Hepatocyte (in vitro differentiated cells): Measurements from ENCODE around the gene OSCAR. TPM values are rescaled to one million over a fixed set of nuclear protein-coding genes. Genes with fewer than 3 reads are reported as not detected.

Source experiments
- DNase-seq: peaks from one replicate; pipeline ENCODE4 v3.0.0-alpha.2; 2016; ENCODE audit warnings: low spot score
- H2AFZ ChIP-seq: fragments of 200-600 bp; sonication (generic); 2 replicates; pipeline ENCODE4 v1.6.0; 2016; ENCODE audit warnings: antibody characterized with exemption, mild to moderate bottlenecking
- H3K27ac ChIP-seq: fragments of 200-600 bp; sonication (generic); 2 replicates; pipeline ENCODE4 v1.5.1; 2016; ENCODE audit warnings: mild to moderate bottlenecking
- H3K27me3 ChIP-seq: fragments of 200-600 bp; sonication (generic); 2 replicates; pipeline ENCODE4 v1.6.1; 2016
- H3K36me3 ChIP-seq: fragments of 200-600 bp; sonication (generic); replicated peaks from 2 replicates; pipeline ENCODE4 v1.5.1; 2016; ENCODE audit warnings: low read depth; ENCODE audit not compliant: insufficient read depth
- H3K4me1 ChIP-seq: fragments of 200-600 bp; sonication (generic); 2 replicates; pipeline ENCODE4 v1.5.1; 2016; ENCODE audit warnings: mild to moderate bottlenecking, moderate library complexity; ENCODE audit not compliant: insufficient read depth
- H3K4me2 ChIP-seq: fragments of 200-600 bp; sonication (generic); 2 replicates; pipeline ENCODE4 v1.6.0; 2016
- H3K4me3 ChIP-seq: fragments of 200-600 bp; sonication (generic); 2 replicates; pipeline ENCODE4 v1.5.1; 2016; ENCODE audit warnings: mild to moderate bottlenecking
- H3K79me2 ChIP-seq: fragments of 200-600 bp; sonication (generic); 2 replicates; pipeline ENCODE4 v1.6.0; 2017; ENCODE audit warnings: mild to moderate bottlenecking
- H3K9me2 ChIP-seq: fragments of 200-600 bp; sonication (generic); replicated peaks from 2 replicates; pipeline ENCODE4 v1.6.0; 2017; ENCODE audit warnings: mild to moderate bottlenecking; ENCODE audit not compliant: insufficient read depth
- H3K9me3 ChIP-seq: fragments of 200-600 bp; sonication (generic); 2 replicates; pipeline ENCODE4 v1.5.1; 2016; ENCODE audit warnings: low read depth, mild to moderate bottlenecking
- H4K20me1 ChIP-seq: fragments of 200-600 bp; sonication (generic); 2 replicates; pipeline ENCODE4 v1.6.0; 2016; ENCODE audit warnings: mild to moderate bottlenecking; ENCODE audit not compliant: insufficient read depth, poor library complexity, severe bottlenecking
- CTCF ChIP-seq: fragments of 200-600 bp; sonication (generic); IDR thresholded peaks from 2 replicates; pipeline ENCODE4 v1.5.1; 2016; ENCODE audit warnings: antibody characterized with exemption, mild to moderate bottlenecking; ENCODE audit not compliant: poor library complexity
- EZH2 ChIP-seq: fragments of 200-600 bp; sonication (generic); IDR thresholded peaks from 2 replicates; pipeline ENCODE4 v1.6.1; 2016; ENCODE audit warnings: antibody characterized with exemption, mild to moderate bottlenecking, borderline replicate concordance
- EZH2phosphoT487 ChIP-seq: fragments of 200-600 bp; sonication (generic); IDR thresholded peaks from one replicate; pipeline ENCODE4 v1.6.1; 2018; ENCODE audit warnings: antibody characterized with exemption, mild to moderate bottlenecking, low read depth, moderate library complexity; ENCODE audit not compliant: unreplicated experiment, severe bottlenecking
- WGBS: methylation state at CpG from one replicate; pipeline ENCODE4 v1.1.6; 2016; ENCODE audit warnings: low lambda C conversion rate; ENCODE audit errors: missing lambda C conversion rate; 5-methylcytosine and 5-hydroxymethylcytosine counted together
- polyA plus RNA-seq: library from polyadenylated mRNA; unstranded; fragments of >200 nt; fragmentation: Nextera tagmentation; extraction: Ambion mirVana; gene quantifications from 2 replicates; pipeline ENCODE4 v1.2.1, GENCODE V29; 2016
- total RNA-seq: library from RNA; depleted of rRNA; stranded (reverse); fragments of >200 nt; gene quantifications from 2 replicates; pipeline ENCODE4 v1.2.3, GENCODE V29; 2014

The OSCAR gene
- total and polyA plus RNA-seq, 2 experiments from 2014 or later = 0.16 TPM; not detected in 1

- DNase-seq = no peak
- Histone ChIP-seq H3K27me3 (no peaks in the 10 kb centered on the region), H3K4me1 (no peaks in the 10 kb centered on the region), H3K4me3 (no peak overlapping the region), H3K9me3 (no peaks in the 10 kb centered on the region), H3K9me2 (no peaks in the 10 kb centered on the region), H3K4me2 (no peak overlapping the region), H3K27ac (no peak overlapping the region), H3K79me2 (no peaks in the 10 kb centered on the region), H3K36me3 (no peaks in the 10 kb centered on the region), H4K20me1 (no peaks in the 10 kb centered on the region), H2AFZ (no peak overlapping the region)
- no peak for TF ChIP-seq CTCF
- no peak for TF ChIP-seq EZH2
- TF ChIP-seq EZH2phosphoT487 = no peak
- WGBS = 98% methylated on average over 17 of the region's 17 CpGs
Measured at GRCh38 chr19:54123682-54124081, 23.1 kb upstream of the OSCAR start.

GRCh38 chr19:54121259-54121658 lies 20.7 kb upstream of the OSCAR start:
- TF ChIP-seq EZH2 (no peak), EZH2phosphoT487 (no peak), CTCF (no peak)
- no peaks in the 10 kb centered on the region for H3K27me3 ChIP-seq
- H3K4me2 ChIP-seq = no peak overlapping the region
- H3K36me3 ChIP-seq = no peaks in the 10 kb centered on the region
- H3K9me3 ChIP-seq = no peaks in the 10 kb centered on the region
- WGBS = 95% methylated on average over 10 of the region's 10 CpGs
- no peaks in the 10 kb centered on the region for H3K4me1 ChIP-seq
- H3K79me2 ChIP-seq = peaks cover 7% of the 10 kb centered on the region
- no peak for DNase-seq
- H3K4me3 ChIP-seq = no peak overlapping the region
- H4K20me1 ChIP-seq = no peaks in the 10 kb centered on the region
- no peak overlapping the region for H2AFZ ChIP-seq
- no peak overlapping the region for H3K27ac ChIP-seq
- no peaks in the 10 kb centered on the region for H3K9me2 ChIP-seq

- DNase-seq = peak; percentile 98
- no peaks in the 10 kb centered on the region for H3K36me3 ChIP-seq
- H3K27me3 ChIP-seq = no peaks in the 10 kb centered on the region
- H3K9me2 ChIP-seq = no peaks in the 10 kb centered on the region
- peak within 1 kb of the TSS; percentile 91 for H3K4me2 ChIP-seq
- peak within 1 kb of the TSS; percentile 91 for H3K27ac ChIP-seq
- H4K20me1 ChIP-seq = no peaks in the 10 kb centered on the region
- H2AFZ ChIP-seq = peak within 1 kb of the TSS; percentile 74
- no peak for TF ChIP-seq CTCF
- TF ChIP-seq EZH2phosphoT487 = no peak
- TF ChIP-seq EZH2 = no peak
- no peaks in the 10 kb centered on the region for H3K9me3 ChIP-seq
- peak within 1 kb of the TSS; percentile 78 for H3K4me3 ChIP-seq
- WGBS = 2% methylated on average over 57 of the region's 60 CpGs
- H3K79me2 ChIP-seq = peaks cover 33% of the 10 kb centered on the region
- no peaks in the 10 kb centered on the region for H3K4me1 ChIP-seq
Measured at GRCh38 chr19:54115109-54116063, 14.8 kb upstream of the OSCAR start, which contains the start of the genes PRPF31 and TFPT. TSS of gene PRPF31 (plus strand) at chr19:54115754. CDS start at chr19:54118279, 2,525 bp downstream. TSS of gene TFPT (minus strand) at chr19:54115657. CDS start at chr19:54115269, 388 bp downstream.
